HG03432 (cell line): ENCODE data around the gene NKAIN4.
"Not testable (repeated sequence)": the region's sequence is repeated elsewhere in the genome, so short reads cannot be mapped to it uniquely, and the experiment has no call there.

Source experiments
- ATAC-seq: cut with Tn5 transposase; IDR thresholded peaks from one replicate; pipeline ENCODE4 v1.9.1; 2021; ENCODE audit warnings: mild to moderate bottlenecking, moderate library complexity; ENCODE audit not compliant: unreplicated experiment

Gene NKAIN4

DNA sequence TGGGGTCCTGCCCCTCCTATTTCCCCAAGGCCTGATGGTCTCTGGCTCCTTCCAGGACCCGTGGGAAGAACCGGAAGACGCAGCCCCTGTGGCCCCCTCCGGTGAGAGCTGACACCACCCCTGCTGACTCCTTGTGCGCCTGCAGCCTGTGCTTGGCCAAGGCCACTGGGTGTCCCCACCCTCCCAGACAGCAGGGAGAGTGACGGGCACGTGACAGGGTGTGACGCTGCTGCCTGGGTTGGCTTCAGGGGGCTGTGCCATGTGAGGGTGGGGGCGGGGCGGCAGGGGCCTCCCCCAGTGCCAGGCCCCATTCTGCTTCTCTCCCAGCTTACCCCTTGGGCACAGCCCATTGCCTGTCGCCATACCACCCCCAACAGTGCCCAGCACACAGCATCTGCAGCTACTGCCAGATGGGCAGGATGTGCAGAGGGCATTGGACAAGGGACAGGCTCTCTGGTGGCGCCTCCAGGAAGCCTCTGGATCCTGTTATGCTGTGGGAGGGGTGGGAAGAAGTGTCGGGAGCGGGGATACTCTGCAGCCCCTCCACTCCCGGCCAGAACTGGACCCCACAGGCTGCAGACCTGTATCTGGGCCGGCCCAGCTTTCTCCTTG is 15.6 kb downstream of the NKAIN4 start:
- ATAC-seq, result no peak

- no peak for ATAC-seq
Measured at GRCh38 chr20:63238031-63238430, 16.2 kb downstream of the NKAIN4 start.

- ATAC-seq, result no peak
Measured at GRCh38 chr20:63236116-63236837, 18.0 kb downstream of the NKAIN4 start.

GRCh38 chr20:63235399-63235983 is 18.8 kb downstream of the NKAIN4 start, which contains the start of gene BIRC7:
Gene BIRC7, plus strand, starts transcription at chr20:63235905. Its CDS starts 192 bp downstream, at chr20:63236097.
- ATAC-seq, result no peak

DNA sequence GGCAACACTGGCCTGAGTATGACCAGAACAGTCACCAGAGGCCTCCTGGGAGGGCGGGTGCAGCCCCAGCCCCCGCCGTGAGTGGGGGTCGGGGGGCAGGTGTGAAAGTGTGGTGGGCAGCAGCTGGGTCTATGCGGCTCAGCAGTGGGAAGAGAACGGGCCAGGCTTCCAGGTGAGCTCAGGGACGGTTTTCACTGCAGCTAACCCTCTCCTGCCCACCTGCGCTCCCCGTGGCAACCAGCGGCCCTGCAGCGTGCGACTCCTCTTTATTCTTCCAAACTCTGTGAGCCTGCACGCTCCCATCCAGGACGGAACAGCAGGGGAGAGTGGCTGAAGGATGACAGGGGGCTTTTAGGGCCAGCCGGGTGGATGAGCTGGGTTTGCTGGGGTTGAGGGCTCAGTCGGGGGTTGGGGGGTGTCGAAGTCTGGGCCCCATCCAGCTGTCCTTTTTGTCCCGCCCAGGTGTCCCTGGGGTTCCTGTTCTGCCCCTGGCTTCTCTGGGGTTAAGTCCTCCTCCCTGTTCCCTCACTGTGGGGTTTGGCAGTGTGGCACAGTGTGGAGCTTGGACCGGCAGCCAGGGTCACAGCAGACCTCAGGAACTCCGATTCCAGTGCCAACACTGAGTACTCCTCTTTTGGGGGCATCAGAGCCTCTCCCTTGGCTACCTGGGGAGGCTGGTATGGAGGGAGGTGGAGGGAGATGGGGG is 19.4 kb downstream of the NKAIN4 start:
- ATAC-seq, result no peak

DNA sequence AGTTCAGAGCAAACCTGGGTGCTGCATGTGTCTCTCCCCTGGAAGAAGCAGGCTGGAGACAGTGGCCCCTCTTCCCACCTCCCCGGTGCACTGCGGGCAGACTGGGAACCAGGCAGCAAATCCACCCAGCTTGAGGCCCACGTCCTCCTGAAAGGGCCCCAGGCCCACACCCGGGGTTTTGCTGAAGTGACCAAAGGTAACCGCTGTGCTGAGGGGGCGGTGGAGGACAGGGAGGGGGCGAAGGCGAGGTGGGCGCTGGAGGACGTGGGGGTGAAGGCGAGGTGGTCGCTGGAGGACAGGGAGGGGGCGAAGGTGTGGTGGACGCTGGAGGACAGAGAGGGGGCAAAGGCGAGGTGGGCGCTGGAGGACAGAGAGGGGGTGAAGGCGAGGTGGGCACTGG is 20.3 kb downstream of the NKAIN4 start:
- no peak for ATAC-seq

DNA sequence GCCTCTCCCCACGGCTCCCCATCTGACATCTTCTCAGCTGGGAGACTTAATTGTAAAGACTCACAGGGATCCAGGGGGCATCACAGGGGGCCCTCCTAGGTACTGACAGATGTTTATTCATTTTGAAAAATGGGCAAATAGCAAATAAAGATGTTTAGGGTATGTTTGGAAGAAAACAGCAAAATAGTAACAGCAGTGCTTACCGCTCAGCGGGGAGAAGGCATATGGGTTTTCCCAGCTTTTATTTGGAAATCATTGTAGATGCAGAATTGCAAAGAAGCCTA is 21.3 kb downstream of the NKAIN4 start:
- ATAC-seq, result no peak

- no peak for ATAC-seq
Measured at GRCh38 chr20:63232235-63233060, 21.8 kb downstream of the NKAIN4 start.

DNA sequence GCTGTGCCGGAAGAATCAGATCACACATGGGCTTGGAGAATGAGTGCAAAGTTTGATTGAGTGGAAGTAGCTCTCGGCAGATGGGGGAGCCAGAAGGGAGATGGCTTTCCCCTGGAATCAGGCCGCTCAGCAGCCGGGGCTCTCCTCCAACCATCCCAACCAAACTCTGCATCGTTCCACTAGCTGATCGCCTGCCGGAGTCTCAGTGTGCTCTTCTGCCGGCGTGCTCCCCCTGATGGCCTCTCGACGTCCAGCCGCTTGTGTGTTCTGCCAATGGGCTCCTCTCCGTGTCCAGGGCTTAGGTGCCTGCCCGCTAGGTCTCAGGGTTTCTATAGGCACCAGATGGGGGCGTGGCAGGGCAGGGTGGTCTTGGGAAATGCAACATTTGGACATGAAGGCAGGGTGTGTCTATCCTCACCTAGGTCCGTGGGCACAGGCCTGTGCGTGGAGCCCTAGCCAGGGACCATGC is 23.4 kb downstream of the NKAIN4 start:
- ATAC-seq, result no peak

- ATAC-seq, result no peak
Measured at GRCh38 chr20:63228806-63229205, 25.5 kb downstream of the NKAIN4 start.

GRCh38 chr20:63227260-63227659 is 27.0 kb downstream of the NKAIN4 start:
- no peak for ATAC-seq

- ATAC-seq, result no peak
Measured at GRCh38 chr20:63226042-63226943, 28.0 kb downstream of the NKAIN4 start.

DNA sequence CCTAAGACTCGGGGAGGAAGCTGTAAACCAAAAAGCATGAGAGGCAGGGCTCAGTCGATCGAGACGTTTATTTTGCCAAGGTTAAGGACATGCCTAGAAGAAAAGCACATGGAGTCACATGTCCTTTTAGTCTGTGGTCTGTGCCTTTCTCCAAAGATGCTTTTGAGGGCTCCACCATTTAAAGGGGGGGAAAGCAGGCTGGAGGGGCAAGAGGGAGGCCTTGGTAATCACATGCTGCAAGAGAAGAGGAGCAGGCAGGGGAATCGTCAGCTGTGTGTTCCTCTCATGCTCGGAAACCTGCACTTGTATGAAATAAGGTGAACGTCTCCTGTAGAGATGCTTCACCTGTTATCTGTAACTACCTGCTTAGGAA is 29.2 kb downstream of the NKAIN4 start:
- ATAC-seq, result no peak

DNA sequence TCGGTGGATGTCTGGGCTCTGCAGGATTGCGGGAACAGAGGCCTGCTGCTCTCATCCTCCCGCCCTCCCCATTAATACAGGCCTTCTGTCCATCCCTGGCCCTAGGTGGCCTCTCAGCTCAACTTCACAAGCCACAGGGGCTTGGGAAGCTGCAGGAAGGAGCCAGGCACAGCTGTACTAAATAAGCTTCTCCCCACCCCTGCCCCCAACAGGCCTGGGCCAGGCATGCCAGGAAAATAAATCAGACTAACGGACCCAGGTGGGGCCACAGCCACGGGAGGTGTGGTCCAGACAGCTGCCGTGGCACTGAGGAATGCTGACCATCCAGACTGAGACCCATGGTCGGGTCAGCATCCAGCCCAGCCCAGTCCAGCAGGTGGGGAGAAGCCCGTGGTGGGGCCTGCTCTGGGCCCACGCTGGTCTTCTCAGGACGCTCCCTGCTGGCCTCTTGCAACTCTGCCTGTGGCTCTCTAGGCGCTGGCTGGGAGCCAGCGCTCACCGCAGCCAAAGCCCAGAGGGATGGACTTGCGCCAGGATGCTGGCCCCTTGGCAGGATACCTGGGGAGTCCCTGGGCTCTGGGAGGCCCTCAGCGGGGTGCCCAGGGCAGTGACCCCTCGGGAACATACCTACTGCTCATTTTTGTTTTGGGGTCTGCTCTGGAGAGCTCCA is 29.7 kb downstream of the NKAIN4 start:
- ATAC-seq, result no peak

GRCh38 chr20:63223826-63224207 is 30.4 kb downstream of the NKAIN4 start:
- ATAC-seq, result no peak

DNA sequence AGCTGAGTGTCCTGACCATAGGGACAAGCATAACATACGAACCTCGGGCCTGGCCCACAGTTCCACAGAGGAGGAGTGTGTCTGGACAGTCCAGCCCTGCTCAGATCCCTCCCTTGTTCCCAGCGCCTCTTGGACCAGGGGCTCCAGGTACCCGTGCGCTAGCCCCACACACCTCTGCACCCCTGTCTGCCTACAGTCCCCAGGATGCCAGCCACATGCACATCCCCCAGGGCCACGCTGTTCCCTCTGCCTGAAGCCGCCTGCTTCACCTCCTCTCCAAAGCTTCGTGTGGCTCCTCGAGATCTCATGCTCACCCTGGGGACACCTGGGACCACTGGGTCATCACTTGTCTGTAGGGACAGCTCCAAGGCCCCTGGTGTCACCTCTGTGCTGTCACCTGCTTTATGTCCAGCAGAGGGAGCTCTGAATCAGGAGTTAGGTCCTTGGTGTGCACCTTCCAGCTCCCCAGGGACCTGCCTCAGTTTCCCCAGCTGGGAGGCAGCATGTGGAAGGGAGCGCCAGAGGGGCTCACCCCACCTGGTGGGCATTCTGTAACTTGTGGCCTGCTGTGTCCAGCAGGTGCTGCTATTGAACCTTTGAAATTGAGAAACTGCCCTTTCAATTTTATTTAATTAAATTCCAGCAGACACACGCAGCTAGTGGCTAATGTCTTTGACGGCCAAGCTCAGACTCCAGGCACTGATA is 31.0 kb downstream of the NKAIN4 start:
- ATAC-seq, result no peak

GRCh38 chr20:63222541-63222940 is 31.7 kb downstream of the NKAIN4 start:
- ATAC-seq, result no peak

GRCh38 chr20:63221400-63222053 is 32.7 kb downstream of the NKAIN4 start:
- not testable (repeated sequence) for ATAC-seq
